DMS79 treated with DMSO at 0.1 percent for 48 hours (cell line): Measurements from ENCODE around the gene OR2B2.
"Not testable (repeated sequence)": the region's sequence is repeated elsewhere in the genome, so short reads cannot be mapped to it uniquely, and the experiment has no call there.

Source experiments
- DNase-seq: peaks from one replicate; lab custom pipeline; 2025; lab: John Stamatoyannopoulos, UW

The OR2B2 gene

GRCh38 chr6:27911956-27912446, at the start of gene OR2B2:
OR2B2 (minus strand) TSS chr6:27912396; CDS start chr6:27912319, 77 bp downstream.
- no peak for DNase-seq

GRCh38 chr6:27957516-27957915, 45.3 kb upstream of the OR2B2 start:
- DNase-seq, result no peak

GRCh38 chr6:27956941-27957340, 44.7 kb upstream of the OR2B2 start, which contains the start of gene OR2B6:
OR2B6 (plus strand) TSS chr6:27957241; CDS start chr6:27957241, 0 bp downstream.
- no peak for DNase-seq

GRCh38 chr6:27951040-27951439, 38.8 kb upstream of the OR2B2 start:
- no peak for DNase-seq

- no peak for DNase-seq
These were observed 36.0 kb upstream of the OR2B2 start for GRCh38 chr6:27948237-27948636.

DNA sequence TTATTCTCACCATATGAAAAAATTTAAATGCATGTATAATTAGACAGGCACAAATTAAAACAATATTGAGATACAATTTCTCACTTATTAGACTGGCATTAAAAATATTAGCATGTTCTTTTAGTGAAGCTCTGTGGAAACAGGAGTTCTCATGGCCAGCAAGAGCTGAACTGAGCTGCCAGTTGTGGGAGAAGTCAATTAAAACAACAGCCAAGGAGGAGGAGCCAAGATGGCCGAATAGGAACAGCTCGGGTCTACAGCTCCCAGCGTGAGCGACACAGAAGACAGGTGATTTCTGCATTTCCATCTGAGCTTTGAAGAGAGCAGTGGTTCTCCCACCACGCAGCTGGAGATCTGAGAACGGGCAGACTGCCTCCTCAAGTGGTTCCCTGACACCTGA, 30.9 kb upstream of the OR2B2 start:
- DNase-seq, result not testable (repeated sequence)

GRCh38 chr6:27940766-27941165, 28.6 kb upstream of the OR2B2 start:
- no peak for DNase-seq

DNA sequence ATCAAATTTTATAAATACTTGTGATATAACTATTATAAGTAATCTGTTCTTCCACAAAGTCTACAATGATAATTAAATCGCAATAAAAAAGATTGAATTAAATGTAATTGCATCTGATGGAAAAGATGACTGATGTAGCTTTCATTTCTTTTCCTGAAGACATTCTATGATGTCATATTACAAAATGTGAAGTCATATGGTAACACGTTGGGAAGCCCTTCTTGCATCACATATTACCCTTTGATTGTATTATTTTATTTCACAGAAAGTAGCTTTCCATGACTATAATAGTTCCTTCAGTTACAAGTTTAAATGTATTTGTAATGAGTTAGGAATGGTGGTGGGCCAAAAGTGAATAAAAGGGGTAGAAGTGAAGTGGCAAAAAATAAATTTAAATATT, 19.0 kb upstream of the OR2B2 start:
- no peak for DNase-seq

DNA sequence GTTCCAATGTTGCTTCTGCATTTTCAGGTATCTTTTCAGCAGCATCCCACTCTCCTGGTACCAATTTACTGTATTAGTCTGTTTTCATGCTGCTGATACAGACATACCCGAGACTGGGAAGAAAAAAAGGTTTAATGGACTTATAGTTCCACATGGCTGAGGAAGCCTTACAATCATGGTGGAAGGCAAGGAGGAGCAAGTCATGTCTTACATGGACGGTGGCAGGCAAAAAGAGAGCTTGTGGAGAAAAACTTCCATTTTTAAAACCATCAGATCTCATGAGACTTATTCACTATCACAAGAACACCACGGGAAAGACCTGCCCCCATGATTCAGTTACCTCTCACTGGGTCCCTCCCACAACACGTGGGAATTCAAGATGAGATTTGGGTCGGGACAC, 17.7 kb upstream of the OR2B2 start:
- not testable (repeated sequence) for DNase-seq

GRCh38 chr6:27928041-27928440, 15.8 kb upstream of the OR2B2 start:
- DNase-seq, result not testable (repeated sequence)

- no peak for DNase-seq
These were observed 12.0 kb upstream of the OR2B2 start for GRCh38 chr6:27924179-27924578.

GRCh38 chr6:27922949-27923348, 10.8 kb upstream of the OR2B2 start:
- no peak for DNase-seq

GRCh38 chr6:27908017-27908416, 4.2 kb downstream of the OR2B2 start:
- no peak for DNase-seq

DNA sequence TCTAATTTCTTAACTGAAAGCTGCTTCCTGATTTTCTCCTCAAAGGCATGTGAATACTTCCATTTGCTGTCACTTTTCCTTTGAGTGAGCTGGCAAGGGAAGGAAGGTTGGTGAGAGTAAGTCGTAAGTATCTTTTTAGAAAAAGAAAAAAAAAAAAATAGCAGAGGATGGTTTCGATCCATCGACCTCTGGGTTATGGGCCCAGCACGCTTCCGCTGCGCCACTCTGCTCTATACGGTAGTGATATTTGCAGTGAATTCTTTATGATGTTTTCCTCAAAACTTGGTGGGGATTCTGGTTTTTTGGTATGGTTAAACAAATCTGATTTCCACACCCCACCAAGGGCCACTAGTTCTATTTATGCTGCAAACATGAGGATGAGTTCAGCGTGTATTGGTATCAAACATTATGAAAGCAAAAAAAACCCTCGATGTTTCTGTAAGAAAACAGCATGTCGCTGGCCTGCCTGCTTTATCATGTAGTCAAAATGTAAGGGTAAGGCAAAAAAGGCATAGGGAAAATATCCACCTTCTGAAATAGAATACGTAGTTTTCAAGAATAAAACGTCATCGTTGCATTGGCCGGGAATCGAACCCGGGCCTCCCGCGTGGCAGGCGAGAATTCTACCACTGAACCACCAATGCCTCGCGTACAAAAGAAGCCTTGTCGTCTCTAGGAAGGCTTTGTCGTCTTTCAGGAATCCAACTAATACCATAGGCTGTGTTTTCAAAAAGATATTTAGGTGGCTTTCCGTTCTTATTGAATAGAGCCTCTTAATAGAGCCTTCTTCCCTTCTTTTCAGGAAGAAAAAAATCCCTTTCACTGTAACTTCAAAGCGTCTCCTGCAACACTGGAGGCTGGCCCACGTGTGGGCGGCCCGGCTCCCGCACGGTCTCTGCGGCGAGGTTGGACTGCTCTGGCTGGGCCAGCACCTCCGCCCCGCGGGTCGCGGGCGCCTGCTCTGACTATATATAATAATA, 9.6 kb downstream of the OR2B2 start:
- DNase-seq, result peak; percentile 39

GRCh38 chr6:27901801-27902200, 10.4 kb downstream of the OR2B2 start:
- no peak for DNase-seq

GRCh38 chr6:27900197-27900596, 12.0 kb downstream of the OR2B2 start:
- DNase-seq, result not testable (repeated sequence)

GRCh38 chr6:27899543-27899942, 12.7 kb downstream of the OR2B2 start:
- no peak for DNase-seq

GRCh38 chr6:27897580-27898206, 14.5 kb downstream of the OR2B2 start:
- no peak for DNase-seq

DNA sequence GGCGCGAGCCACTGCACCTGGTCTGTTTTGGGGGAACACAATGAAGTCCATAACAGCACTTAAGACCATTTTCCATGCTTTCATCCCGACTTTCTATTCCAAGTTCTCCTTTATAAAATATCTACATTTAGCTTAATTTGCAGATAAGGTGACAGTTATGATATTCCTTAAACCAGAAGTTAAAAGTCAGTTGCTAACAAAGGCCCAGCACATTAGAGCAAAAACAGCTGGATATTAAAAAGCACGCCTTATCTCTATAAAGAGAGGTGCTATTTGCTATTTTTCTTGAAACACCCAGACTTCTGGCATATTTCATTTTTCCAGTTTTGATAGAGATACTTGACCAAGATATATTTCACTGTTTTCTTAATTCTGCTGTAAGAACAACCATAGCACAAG, 15.8 kb downstream of the OR2B2 start:
- no peak for DNase-seq

- peak; percentile 55 for DNase-seq
These were observed 17.1 kb downstream of the OR2B2 start for GRCh38 chr6:27894839-27895762.
